IMR-90 (cell line): Measurements from ENCODE around the gene NEIL3. TPM values are rescaled to one million over a fixed set of nuclear protein-coding genes. Genes with fewer than 3 reads are reported as not detected.
A peak's percentile ranks its signal among the peaks of the same experiment; 100 is the strongest.

Experiments used
- ATAC-seq: fragments of 200-7000 bp; cut with Tn5 transposase; 2 replicates; pipeline ENCODE4 v1.9.1; 2020; ENCODE audit warnings: low read depth, mild to moderate bottlenecking, moderate library complexity
- BruUV-seq: library from RNA; stranded (reverse); fragments of 400-500 nt; replicated peaks from 2 replicates; lab custom pipeline; 2021; lab: Mats Ljungman, UMichigan
- CTCF ChIA-PET: fragments of 300-600 bp; formaldehyde crosslinking; extraction: SDS; loops from one replicate; lab custom pipeline; 2021; ENCODE audit warnings: antibody characterized with exemption; lab: Yijun Ruan, JAX
- POLR2A ChIA-PET: fragments of 300-600 bp; sonication (Branson Sonifier 250); formaldehyde crosslinking; loops from one replicate; lab custom pipeline; 2022; ENCODE audit warnings: antibody characterized with exemption; ENCODE audit not compliant: unreplicated experiment; lab: Charles Lee
- DNase-seq: peaks from one replicate; pipeline ENCODE4 v3.0.0; 2013
- H2AFZ ChIP-seq: replicated peaks from 2 replicates; pipeline ENCODE3; 2013; ENCODE audit warnings: low read length, mild to moderate bottlenecking; ENCODE audit not compliant: poor library complexity
- H2AK5ac ChIP-seq: 2 replicates; pipeline ENCODE4 v1.6.1; 2013; ENCODE audit warnings: low read depth, low read length, inconsistent platforms
- H2AK9ac ChIP-seq: replicated peaks from 2 replicates; pipeline ENCODE3; 2013; ENCODE audit warnings: mild to moderate bottlenecking, low read depth, low read length, moderate library complexity; ENCODE audit not compliant: poor library complexity
- H2BK120ac ChIP-seq: 2 replicates; pipeline ENCODE4 v1.6.1; 2013; ENCODE audit warnings: low read depth, low read length, inconsistent platforms
- H2BK15ac ChIP-seq: 3 replicates; pipeline ENCODE4 v1.6.1; 2013; ENCODE audit warnings: low read depth, low read length, inconsistent platforms
- H2BK20ac ChIP-seq: 2 replicates; pipeline ENCODE4 v1.6.1; 2013; ENCODE audit warnings: low read depth, mild to moderate bottlenecking, inconsistent platforms, low read length, moderate library complexity
- H2BK5ac ChIP-seq: 2 replicates; pipeline ENCODE4 v1.6.1; 2013; ENCODE audit warnings: mild to moderate bottlenecking, low read depth, low read length, inconsistent platforms; ENCODE audit not compliant: poor library complexity, severe bottlenecking
- H3K14ac ChIP-seq: replicated peaks from 2 replicates; pipeline ENCODE4 v1.6.1; 2013; ENCODE audit warnings: low read depth, low read length, inconsistent platforms
- H3K18ac ChIP-seq: 2 replicates; pipeline ENCODE4 v1.6.1; 2013; ENCODE audit warnings: low read depth, low read length, control low read depth
- H3K23ac ChIP-seq: 2 replicates; pipeline ENCODE4 v1.6.1; 2013; ENCODE audit warnings: low read depth, low read length, inconsistent platforms
- H3K27ac ChIP-seq: 2 replicates; pipeline ENCODE4 v1.5.1; 2013; ENCODE audit warnings: mild to moderate bottlenecking, control low read depth, low read length; ENCODE audit not compliant: insufficient read depth
- H3K27me3 ChIP-seq: 2 replicates; pipeline ENCODE4 v1.6.1; 2013; ENCODE audit warnings: low read length; ENCODE audit not compliant: control insufficient read depth, insufficient read depth
- H3K36me3 ChIP-seq: 2 replicates; pipeline ENCODE4 v1.6.1; 2013; ENCODE audit warnings: low read length, mixed read lengths; ENCODE audit not compliant: control insufficient read depth, insufficient read depth
- H3K4ac ChIP-seq: 2 replicates; pipeline ENCODE4 v1.6.1; 2013; ENCODE audit warnings: low read depth, low read length, inconsistent platforms
- H3K4me1 ChIP-seq: 2 replicates; pipeline ENCODE4 v1.6.1; 2013; ENCODE audit warnings: low read length, mixed read lengths; ENCODE audit not compliant: control insufficient read depth, insufficient read depth
- H3K4me2 ChIP-seq: 2 replicates; pipeline ENCODE4 v1.6.1; 2013; ENCODE audit warnings: low read depth, mild to moderate bottlenecking, control low read depth, low read length, moderate library complexity
- H3K4me3 ChIP-seq: 2 replicates; pipeline ENCODE4 v1.5.1; 2013; ENCODE audit warnings: low read depth, mild to moderate bottlenecking, control low read depth, low read length, moderate library complexity; ENCODE audit not compliant: insufficient read depth
- H3K56ac ChIP-seq: 2 replicates; pipeline ENCODE4 v1.6.1; 2013; ENCODE audit warnings: low read length, inconsistent platforms; ENCODE audit not compliant: insufficient read depth; ENCODE audit errors: extremely low read depth
- H3K79me1 ChIP-seq, 2 experiments: 2 replicates each; pipeline ENCODE4 v1.6.1; 2013; ENCODE audit warnings: low read length in 2 of 2, inconsistent platforms in 1 of 2, low read depth in 1 of 2
- H3K9ac ChIP-seq: 2 replicates; pipeline ENCODE4 v1.6.1; 2013; ENCODE audit warnings: low read depth, low read length, control low read depth
- H3K9me1 ChIP-seq: 2 replicates; pipeline ENCODE4 v1.6.1; 2013; ENCODE audit warnings: low read length, inconsistent platforms; ENCODE audit not compliant: insufficient read depth
- H3K9me3 ChIP-seq: 2 replicates; pipeline ENCODE4 v1.6.1; 2013; ENCODE audit warnings: low read length; ENCODE audit not compliant: control insufficient read depth, insufficient read depth
- H4K20me1 ChIP-seq: 2 replicates; pipeline ENCODE4 v1.6.1; 2013; ENCODE audit warnings: low read length, inconsistent platforms; ENCODE audit not compliant: insufficient read depth
- H4K5ac ChIP-seq: 2 replicates; pipeline ENCODE4 v1.6.1; 2013; ENCODE audit warnings: mild to moderate bottlenecking, low read depth, low read length, control low read depth
- H4K8ac ChIP-seq, 2 experiments: 2 replicates each; pipeline ENCODE4 v1.6.1; 2013; ENCODE audit warnings: low read depth in 2 of 2, low read length in 2 of 2, control low read depth in 1 of 2, inconsistent platforms in 1 of 2
- H4K91ac ChIP-seq: 2 replicates; pipeline ENCODE4 v1.6.1; 2013; ENCODE audit warnings: low read depth, low read length, inconsistent platforms; ENCODE audit not compliant: insufficient read depth
- BHLHE40 ChIP-seq: fragments of 150-350 bp; IDR thresholded peaks from 2 replicates; pipeline ENCODE4 v1.6.1; 2016; ENCODE audit warnings: mild to moderate bottlenecking, low read depth, low read length
- CEBPB ChIP-seq: IDR thresholded peaks from 2 replicates; pipeline ENCODE4 v1.6.1; 2012; ENCODE audit warnings: low read depth, low read length, improper control_type of control experiment
- CHD1 ChIP-seq: IDR thresholded peaks from 2 replicates; pipeline ENCODE4 v1.6.1; 2012; ENCODE audit warnings: low read depth, low read length, improper control_type of control experiment
- CTCF ChIP-seq: conservative IDR thresholded peaks from 2 replicates; pipeline ENCODE4 v1.5.1; 2012; ENCODE audit warnings: mild to moderate bottlenecking, low read depth, low read length, improper control_type of control experiment
- FOS ChIP-seq: fragments of 150-350 bp; IDR thresholded peaks from 2 replicates; pipeline ENCODE4 v1.6.1; 2016; ENCODE audit warnings: low read depth, low read length
- MAFK ChIP-seq: IDR thresholded peaks from 2 replicates; pipeline ENCODE4 v1.6.1; 2012; ENCODE audit warnings: low read depth, low read length, improper control_type of control experiment
- MAZ ChIP-seq: IDR thresholded peaks from 2 replicates; pipeline ENCODE4 v1.6.1; 2012; ENCODE audit warnings: low read depth, mild to moderate bottlenecking, low read length, improper control_type of control experiment, moderate library complexity, borderline replicate concordance
- MXI1 ChIP-seq: IDR thresholded peaks from 2 replicates; pipeline ENCODE4 v1.6.1; 2012; ENCODE audit warnings: low read depth, mild to moderate bottlenecking, low read length, moderate library complexity, borderline replicate concordance
- NFE2L2 ChIP-seq: fragments of 150-350 bp; IDR thresholded peaks from 2 replicates; pipeline ENCODE4 v1.6.1; 2016; ENCODE audit warnings: low read depth, mild to moderate bottlenecking, low read length
- POLR2A ChIP-seq: IDR thresholded peaks from 2 replicates; pipeline ENCODE4 v1.6.1; 2012; ENCODE audit warnings: mild to moderate bottlenecking, low read depth, low read length
- RAD21 ChIP-seq: IDR thresholded peaks from 2 replicates; pipeline ENCODE4 v1.6.1; 2012; ENCODE audit warnings: low read length, improper control_type of control experiment
- RCOR1 ChIP-seq: IDR thresholded peaks from 2 replicates; pipeline ENCODE4 v1.6.1; 2012; ENCODE audit warnings: mild to moderate bottlenecking, low read length, improper control_type of control experiment; ENCODE audit not compliant: insufficient replicate concordance
- RFX5 ChIP-seq: IDR thresholded peaks from 2 replicates; pipeline ENCODE4 v1.8.0; 2012; ENCODE audit warnings: low read depth, mild to moderate bottlenecking, low read length, moderate library complexity
- SMC3 ChIP-seq: fragments of 150-350 bp; IDR thresholded peaks from 2 replicates; pipeline ENCODE4 v1.6.1; 2016; ENCODE audit warnings: low read depth, mild to moderate bottlenecking, antibody characterized with exemption, low read length, moderate library complexity
- WGBS, 2 experiments: methylation state at CpG; one replicate each; pipeline versions ENCODE4 v1.1.5 to v1.1.7; 2013; ENCODE audit warnings: missing lambda C conversion rate in 2 of 2; ENCODE audit not compliant: insufficient read length in 1 of 2; ENCODE audit errors: extremely low coverage in 2 of 2; 5-methylcytosine and 5-hydroxymethylcytosine counted together
- dilution Hi-C: fragments of 300-500 bp; cut with HindIII; formaldehyde crosslinking; loops from one replicate; pipeline ENCODE4 v1.14.3; 2018; ENCODE audit warnings: low sequenced_read_pairs; ENCODE audit not compliant: unreplicated experiment
- in situ Hi-C: fragments of 300-500 bp; cut with MboI; formaldehyde crosslinking; loops from 3 replicates; pipeline ENCODE4 v1.14.3; 2019; ENCODE audit warnings: low sequenced_read_pairs, inconsistent platforms, mixed read lengths
- intact Hi-C: fragments of 100-400 bp; cut with micrococcal nuclease; formaldehyde crosslinking; loops from 2 replicates; pipeline ENCODE4 v1.10.0; 2022
- polyA plus RNA-seq, 3 experiments: library from polyadenylated mRNA; depleted of rRNA; stranded (reverse); fragments of >200 nt; gene quantifications; 2 replicates each; pipeline ENCODE4 v1.2.3, GENCODE V29; 2012; ENCODE audit warnings: low replicate concordance in 1 of 3
- total RNA-seq: library from RNA; depleted of rRNA; stranded (reverse); fragments of >200 nt; gene quantifications from 2 replicates; pipeline ENCODE4 v1.2.3, GENCODE V29; 2012
- TF ChIP-seq, protein P1 (sequence below): fragments of 150-350 bp; IDR thresholded peaks from 2 replicates; pipeline ENCODE4 v1.6.1; 2017; ENCODE audit warnings: mild to moderate bottlenecking, antibody characterized with exemption, low read length, low read depth
- TF ChIP-seq, protein P2 (sequence below): fragments of 150-350 bp; IDR thresholded peaks from 2 replicates; pipeline ENCODE4 v1.6.1; 2016; ENCODE audit warnings: low read depth, mild to moderate bottlenecking, low read length, moderate library complexity, borderline replicate concordance

Gene NEIL3
- total and polyA plus RNA-seq, 2 of the 4 experiments (the other 2 are of a cell fraction), result 4.4 to 7.9 TPM

GRCh38 chr4:177311589-177311988, 1.9 kb downstream of the NEIL3 start:
- no TSS peak for BruUV-seq
- Histone ChIP-seq H3K18ac (no peak overlapping the region), H4K91ac (no peak overlapping the region), H3K9me3 (no peaks in the 10 kb centered on the region), H2AK5ac (no peak overlapping the region), H3K14ac (no peak overlapping the region), H2BK5ac (no peak overlapping the region), H4K20me1 (no peaks in the 10 kb centered on the region), H3K23ac (no peak overlapping the region; the same call in 1 of the 2 replicates), H3K4ac (no peak overlapping the region), H2BK120ac (no peak overlapping the region), H3K4me2 (no peak overlapping the region), H3K4me1 (peaks cover 4% of the 10 kb centered on the region), H3K27ac (no peak overlapping the region), H4K5ac (peak overlapping the region; percentile 46; the same call in 1 of the 2 replicates), H3K9me1 (peaks cover 5% of the 10 kb centered on the region), H2BK15ac (no peak overlapping the region), H3K56ac (no peak overlapping the region), H4K8ac (no peak overlapping the region), H3K4me3 (no peak overlapping the region), H2AK9ac (no peak overlapping the region), H2BK20ac (no peak overlapping the region; the same call in 1 of the 2 replicates), H3K79me1 (peaks cover 5% of the 10 kb centered on the region in 2 experiments; a peak in 2 of 4 replicates), H3K27me3 (no peaks in the 10 kb centered on the region), H3K9ac (no peak overlapping the region), H3K36me3 (no peaks in the 10 kb centered on the region), H2AFZ (no peak overlapping the region)
- ATAC-seq (no peak), DNase-seq (no peak)
- TF ChIP-seq MXI1 (no peak), CEBPB (no peak), BHLHE40 (no peak), MAZ (no peak), FOS (no peak), NFE2L2 (no peak), RAD21 (no peak), POLR2A (no peak), CHD1 (no peak), RFX5 (no peak), SMC3 (no peak), CTCF (no peak), RCOR1 (no peak), MAFK (no peak)
- TF ChIP-seq, protein P1, sequence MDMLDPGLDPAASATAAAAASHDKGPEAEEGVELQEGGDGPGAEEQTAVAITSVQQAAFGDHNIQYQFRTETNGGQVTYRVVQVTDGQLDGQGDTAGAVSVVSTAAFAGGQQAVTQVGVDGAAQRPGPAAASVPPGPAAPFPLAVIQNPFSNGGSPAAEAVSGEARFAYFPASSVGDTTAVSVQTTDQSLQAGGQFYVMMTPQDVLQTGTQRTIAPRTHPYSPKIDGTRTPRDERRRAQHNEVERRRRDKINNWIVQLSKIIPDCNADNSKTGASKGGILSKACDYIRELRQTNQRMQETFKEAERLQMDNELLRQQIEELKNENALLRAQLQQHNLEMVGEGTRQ, result no peak
- TF ChIP-seq, protein P2, sequence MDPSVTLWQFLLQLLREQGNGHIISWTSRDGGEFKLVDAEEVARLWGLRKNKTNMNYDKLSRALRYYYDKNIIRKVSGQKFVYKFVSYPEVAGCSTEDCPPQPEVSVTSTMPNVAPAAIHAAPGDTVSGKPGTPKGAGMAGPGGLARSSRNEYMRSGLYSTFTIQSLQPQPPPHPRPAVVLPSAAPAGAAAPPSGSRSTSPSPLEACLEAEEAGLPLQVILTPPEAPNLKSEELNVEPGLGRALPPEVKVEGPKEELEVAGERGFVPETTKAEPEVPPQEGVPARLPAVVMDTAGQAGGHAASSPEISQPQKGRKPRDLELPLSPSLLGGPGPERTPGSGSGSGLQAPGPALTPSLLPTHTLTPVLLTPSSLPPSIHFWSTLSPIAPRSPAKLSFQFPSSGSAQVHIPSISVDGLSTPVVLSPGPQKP, result no peak
- in situ Hi-C loops, result no loop called here
- dilution Hi-C loops, result no loop called here
- ChIA-PET CTCF (interaction anchor here (0.6 to 1.7 kb wide), 2 partner anchors 10 to 534 kb away, joined by 3 to 7 read pairs; no protein-coding TSS in a partner anchor), POLR2A (no interaction called here)
- intact Hi-C loops, result no loop called here
- WGBS, 2 experiments, result no CpG with 5 or more reads among the region's 7 CpGs
